Osteoblast (primary cell): Measurements from ENCODE around the gene DLG2. TPM values are rescaled to one million over a fixed set of nuclear protein-coding genes. Genes with fewer than 3 reads are reported as not detected.

Experiments used
- DNase-seq: peaks from one replicate; pipeline ENCODE4 v3.0.0; 2011; ENCODE audit warnings: low spot score, mixed read lengths; ENCODE audit not compliant: insufficient read length; ENCODE audit errors: missing footprints
- H2AFZ ChIP-seq: 2 replicates; pipeline ENCODE4 v1.6.0; 2011; ENCODE audit warnings: mild to moderate bottlenecking, low read length
- H3K27ac ChIP-seq: 2 replicates; pipeline ENCODE4 v1.5.1; 2011; ENCODE audit warnings: mild to moderate bottlenecking, low read depth, low read length, moderate library complexity
- H3K27me3 ChIP-seq: 2 replicates; pipeline ENCODE4 v1.6.0; 2012; ENCODE audit warnings: mild to moderate bottlenecking, control low read depth, inconsistent platforms, low read length, moderate library complexity; ENCODE audit not compliant: insufficient read depth
- H3K36me3 ChIP-seq: 2 replicates; pipeline ENCODE4 v1.5.1; 2011; ENCODE audit warnings: mild to moderate bottlenecking, low read length, control low read depth, moderate library complexity; ENCODE audit not compliant: insufficient read depth
- H3K4me1 ChIP-seq: 2 replicates; pipeline ENCODE4 v1.5.1; 2011; ENCODE audit warnings: mild to moderate bottlenecking, low read length, control low read depth, moderate library complexity; ENCODE audit not compliant: insufficient read depth
- H3K4me2 ChIP-seq: 2 replicates; pipeline ENCODE4 v1.6.0; 2011; ENCODE audit warnings: mild to moderate bottlenecking, low read length; ENCODE audit not compliant: insufficient read depth
- H3K4me3 ChIP-seq: fragments of 200-600 bp; sonication (generic); 3 replicates; pipeline ENCODE4 v1.5.1; 2012; ENCODE audit warnings: mild to moderate bottlenecking, low read length, inconsistent platforms; ENCODE audit not compliant: insufficient read depth
- H3K79me2 ChIP-seq: 2 replicates; pipeline ENCODE4 v1.6.0; 2012; ENCODE audit warnings: mild to moderate bottlenecking, low read length, control low read depth, inconsistent platforms; ENCODE audit not compliant: insufficient read depth
- H3K9me3 ChIP-seq: 2 replicates; pipeline ENCODE4 v1.5.1; 2011; ENCODE audit warnings: low read depth, low read length, control low read depth
- H4K20me1 ChIP-seq: 2 replicates; pipeline ENCODE4 v1.6.0; 2012; ENCODE audit warnings: mild to moderate bottlenecking, low read length, control low read depth; ENCODE audit not compliant: insufficient read depth
- CTCF ChIP-seq: IDR thresholded peaks from 2 replicates; pipeline ENCODE4 v1.5.1; 2011; ENCODE audit warnings: mild to moderate bottlenecking, low read depth, low read length, moderate library complexity; ENCODE audit errors: extremely low read depth
- total RNA-seq: library from RNA; depleted of rRNA; stranded (reverse); fragments of >200 nt; gene quantifications from 2 replicates; pipeline ENCODE4 v1.2.3, GENCODE V29; 2012

The DLG2 gene
- total RNA-seq, 1 donor: 3.3 TPM

- no peak for TF ChIP-seq CTCF
- no peak overlapping the region for H3K27ac ChIP-seq
- no peaks in the 10 kb centered on the region for H4K20me1 ChIP-seq
- no peak overlapping the region for H3K4me3 ChIP-seq
- no peaks in the 10 kb centered on the region for H3K36me3 ChIP-seq
- H2AFZ ChIP-seq: no peak overlapping the region
- no peak overlapping the region for H3K4me2 ChIP-seq
- H3K4me1 ChIP-seq: no peaks in the 10 kb centered on the region
- no peaks in the 10 kb centered on the region for H3K27me3 ChIP-seq
- no peaks in the 10 kb centered on the region for H3K9me3 ChIP-seq
- no peaks in the 10 kb centered on the region for H3K79me2 ChIP-seq
- no peak for DNase-seq
These were observed 1932.8 kb downstream of the DLG2 start for GRCh38 chr11:83694191-83694910.

- no peaks in the 10 kb centered on the region for H3K79me2 ChIP-seq
- no peaks in the 10 kb centered on the region for H3K27me3 ChIP-seq
- no peaks in the 10 kb centered on the region for H4K20me1 ChIP-seq
- H3K4me3 ChIP-seq: no peak overlapping the region
- H3K27ac ChIP-seq: no peak overlapping the region
- H3K4me1 ChIP-seq: no peaks in the 10 kb centered on the region
- H3K4me2 ChIP-seq: no peak overlapping the region
- no peak overlapping the region for H2AFZ ChIP-seq
- H3K9me3 ChIP-seq: no peaks in the 10 kb centered on the region
- TF ChIP-seq CTCF: no peak
- DNase-seq: no peak
- no peaks in the 10 kb centered on the region for H3K36me3 ChIP-seq
These were observed 1933.7 kb downstream of the DLG2 start for GRCh38 chr11:83693306-83693992.

- Histone ChIP-seq H3K4me2 (no peak overlapping the region), H3K36me3 (no peaks in the 10 kb centered on the region), H3K27ac (no peak overlapping the region), H3K4me1 (no peaks in the 10 kb centered on the region), H3K27me3 (no peaks in the 10 kb centered on the region), H3K9me3 (no peaks in the 10 kb centered on the region), H3K4me3 (no peak overlapping the region), H3K79me2 (no peaks in the 10 kb centered on the region), H4K20me1 (no peaks in the 10 kb centered on the region), H2AFZ (no peak overlapping the region)
- DNase-seq: no peak
- TF ChIP-seq CTCF: no peak
These were observed 1934.5 kb downstream of the DLG2 start for GRCh38 chr11:83692675-83693074.

GRCh38 chr11:83691451-83691950 is 1935.6 kb downstream of the DLG2 start:
- Histone ChIP-seq H3K79me2 (no peaks in the 10 kb centered on the region), H3K4me3 (no peak overlapping the region), H3K9me3 (no peaks in the 10 kb centered on the region), H3K27me3 (no peaks in the 10 kb centered on the region), H2AFZ (no peak overlapping the region), H3K27ac (no peak overlapping the region), H3K4me1 (no peaks in the 10 kb centered on the region), H3K36me3 (no peaks in the 10 kb centered on the region), H4K20me1 (no peaks in the 10 kb centered on the region), H3K4me2 (no peak overlapping the region)
- TF ChIP-seq CTCF: no peak
- DNase-seq: no peak
